NCI-H748 (cell line): ENCODE measurements around the gene GABRD.
"Not testable (repeated sequence)": the region's sequence is repeated elsewhere in the genome, so short reads cannot be mapped to it uniquely, and the experiment has no call there.

Experiments
- DNase-seq: peaks from one replicate; lab custom pipeline; 2025; ENCODE audit not compliant: unreplicated experiment; lab: John Stamatoyannopoulos, UW

Gene GABRD

GRCh38 chr1:2019172-2019543 lies at the start of gene GABRD:
Gene GABRD, plus strand, starts transcription at chr1:2019345. Its CDS starts 79 bp downstream, at chr1:2019424.
- peak; percentile 28 for DNase-seq

GRCh38 chr1:1969505-1969900 lies 49.6 kb upstream of the GABRD start:
- no peak for DNase-seq

GRCh38 chr1:1969953-1970716 lies 49.0 kb upstream of the GABRD start:
- no peak for DNase-seq

GRCh38 chr1:1971017-1971416 lies 48.1 kb upstream of the GABRD start:
- no peak for DNase-seq

GRCh38 chr1:1971688-1972087 lies 47.5 kb upstream of the GABRD start:
- DNase-seq = no peak

GRCh38 chr1:1972976-1973715 lies 46.0 kb upstream of the GABRD start:
- no peak for DNase-seq

GRCh38 chr1:1973716-1974642 lies 45.2 kb upstream of the GABRD start:
- DNase-seq = no peak

- DNase-seq = no peak
These were observed 44.3 kb upstream of the GABRD start for GRCh38 chr1:1974834-1975233.

- DNase-seq = no peak
These were observed 43.6 kb upstream of the GABRD start for GRCh38 chr1:1975535-1975934.

GRCh38 chr1:1976031-1976430 lies 43.1 kb upstream of the GABRD start:
- DNase-seq = no peak

GRCh38 chr1:1978108-1978507 lies 41.0 kb upstream of the GABRD start:
- DNase-seq = no peak

- DNase-seq = not testable (repeated sequence)
These were observed 40.3 kb upstream of the GABRD start for GRCh38 chr1:1978690-1979481.

- no peak for DNase-seq
These were observed 39.5 kb upstream of the GABRD start for GRCh38 chr1:1979482-1980165.

GRCh38 chr1:1980467-1981141 lies 38.5 kb upstream of the GABRD start:
- no peak for DNase-seq

GRCh38 chr1:1981142-1981500 lies 38.0 kb upstream of the GABRD start:
- DNase-seq = no peak

GRCh38 chr1:1981631-1982327 lies 37.4 kb upstream of the GABRD start:
- DNase-seq = not testable (repeated sequence)

- no peak for DNase-seq
These were observed 36.5 kb upstream of the GABRD start for GRCh38 chr1:1982379-1983232.

GRCh38 chr1:1984560-1985070 lies 34.5 kb upstream of the GABRD start:
- DNase-seq = no peak
